HFFc6 (cell line): ENCODE measurements around the gene EGFL7. TPM values are rescaled to one million over a fixed set of nuclear protein-coding genes. Genes with fewer than 3 reads are reported as not detected.

Experiments
- DNase-seq: peaks from one replicate; pipeline ENCODE4 v3.0.0-alpha.2; 2018
- H3K27ac Mint-ChIP-seq: 2 replicates; pipeline ENCODE4 v1.8.0; 2020; ENCODE audit warnings: mild to moderate bottlenecking, mixed read lengths
- H3K27me3 Mint-ChIP-seq: 2 replicates; pipeline ENCODE4 v1.8.0; 2021; ENCODE audit warnings: mild to moderate bottlenecking, moderate library complexity, mixed read lengths; ENCODE audit not compliant: insufficient read depth
- H3K36me3 Mint-ChIP-seq: 2 replicates; pipeline ENCODE4 v1.8.0; 2021; ENCODE audit warnings: low read depth, mixed read lengths
- H3K4me1 Mint-ChIP-seq: 2 replicates; pipeline ENCODE4 v1.8.0; 2020; ENCODE audit warnings: low read depth, mixed read lengths
- H3K4me3 Mint-ChIP-seq: 2 replicates; pipeline ENCODE4 v1.8.0; 2020; ENCODE audit warnings: mild to moderate bottlenecking, moderate library complexity, mixed read lengths
- H3K9me3 Mint-ChIP-seq: 2 replicates; pipeline ENCODE4 v1.8.0; 2020; ENCODE audit warnings: mild to moderate bottlenecking, mixed read lengths
- total RNA-seq, 6 experiments: library from RNA; stranded (reverse); fragmentation: NEBNext Ultra II Directional; extraction: Animal tissue kit (Norgen Biotek cat#: 25700); gene quantifications; 2 replicates in 1 of 6; 3 replicates in 5 of 6; pipeline ENCODE4 v1.2.3, GENCODE V29; 2021
- TF ChIP-seq, protein P1 (sequence below): fragments of 200-600 bp; sonication (generic); IDR thresholded peaks from 2 replicates; pipeline ENCODE4 v1.5.0; 2021; ENCODE audit warnings: antibody characterized with exemption, mild to moderate bottlenecking

The EGFL7 gene
- total RNA-seq, 6 experiments from 2014 or later: 3.5 to 6.3 (median 5.6) TPM

- DNase-seq: no peak
- TF ChIP-seq, protein P1, sequence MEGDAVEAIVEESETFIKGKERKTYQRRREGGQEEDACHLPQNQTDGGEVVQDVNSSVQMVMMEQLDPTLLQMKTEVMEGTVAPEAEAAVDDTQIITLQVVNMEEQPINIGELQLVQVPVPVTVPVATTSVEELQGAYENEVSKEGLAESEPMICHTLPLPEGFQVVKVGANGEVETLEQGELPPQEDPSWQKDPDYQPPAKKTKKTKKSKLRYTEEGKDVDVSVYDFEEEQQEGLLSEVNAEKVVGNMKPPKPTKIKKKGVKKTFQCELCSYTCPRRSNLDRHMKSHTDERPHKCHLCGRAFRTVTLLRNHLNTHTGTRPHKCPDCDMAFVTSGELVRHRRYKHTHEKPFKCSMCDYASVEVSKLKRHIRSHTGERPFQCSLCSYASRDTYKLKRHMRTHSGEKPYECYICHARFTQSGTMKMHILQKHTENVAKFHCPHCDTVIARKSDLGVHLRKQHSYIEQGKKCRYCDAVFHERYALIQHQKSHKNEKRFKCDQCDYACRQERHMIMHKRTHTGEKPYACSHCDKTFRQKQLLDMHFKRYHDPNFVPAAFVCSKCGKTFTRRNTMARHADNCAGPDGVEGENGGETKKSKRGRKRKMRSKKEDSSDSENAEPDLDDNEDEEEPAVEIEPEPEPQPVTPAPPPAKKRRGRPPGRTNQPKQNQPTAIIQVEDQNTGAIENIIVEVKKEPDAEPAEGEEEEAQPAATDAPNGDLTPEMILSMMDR: peak; percentile 87
- H3K27me3 Mint-ChIP-seq: no peaks in the 10 kb centered on the region
- H3K4me3 Mint-ChIP-seq: no peak overlapping the region
- H3K9me3 Mint-ChIP-seq: no peaks in the 10 kb centered on the region
- H3K4me1 Mint-ChIP-seq: no peaks in the 10 kb centered on the region
- H3K27ac Mint-ChIP-seq: no peak overlapping the region
- no peaks in the 10 kb centered on the region for H3K36me3 Mint-ChIP-seq
Measured at GRCh38 chr9:136671646-136672430, 9.1 kb downstream of the EGFL7 start.

- Mint-ChIP-seq H3K27ac (no peak overlapping the region), H3K4me1 (no peaks in the 10 kb centered on the region), H3K4me3 (no peak overlapping the region), H3K27me3 (no peaks in the 10 kb centered on the region), H3K36me3 (no peaks in the 10 kb centered on the region), H3K9me3 (no peaks in the 10 kb centered on the region)
- no peak for DNase-seq
- TF ChIP-seq, protein P1: no peak
Measured at GRCh38 chr9:136672431-136673087, 9.8 kb downstream of the EGFL7 start.

DNA sequence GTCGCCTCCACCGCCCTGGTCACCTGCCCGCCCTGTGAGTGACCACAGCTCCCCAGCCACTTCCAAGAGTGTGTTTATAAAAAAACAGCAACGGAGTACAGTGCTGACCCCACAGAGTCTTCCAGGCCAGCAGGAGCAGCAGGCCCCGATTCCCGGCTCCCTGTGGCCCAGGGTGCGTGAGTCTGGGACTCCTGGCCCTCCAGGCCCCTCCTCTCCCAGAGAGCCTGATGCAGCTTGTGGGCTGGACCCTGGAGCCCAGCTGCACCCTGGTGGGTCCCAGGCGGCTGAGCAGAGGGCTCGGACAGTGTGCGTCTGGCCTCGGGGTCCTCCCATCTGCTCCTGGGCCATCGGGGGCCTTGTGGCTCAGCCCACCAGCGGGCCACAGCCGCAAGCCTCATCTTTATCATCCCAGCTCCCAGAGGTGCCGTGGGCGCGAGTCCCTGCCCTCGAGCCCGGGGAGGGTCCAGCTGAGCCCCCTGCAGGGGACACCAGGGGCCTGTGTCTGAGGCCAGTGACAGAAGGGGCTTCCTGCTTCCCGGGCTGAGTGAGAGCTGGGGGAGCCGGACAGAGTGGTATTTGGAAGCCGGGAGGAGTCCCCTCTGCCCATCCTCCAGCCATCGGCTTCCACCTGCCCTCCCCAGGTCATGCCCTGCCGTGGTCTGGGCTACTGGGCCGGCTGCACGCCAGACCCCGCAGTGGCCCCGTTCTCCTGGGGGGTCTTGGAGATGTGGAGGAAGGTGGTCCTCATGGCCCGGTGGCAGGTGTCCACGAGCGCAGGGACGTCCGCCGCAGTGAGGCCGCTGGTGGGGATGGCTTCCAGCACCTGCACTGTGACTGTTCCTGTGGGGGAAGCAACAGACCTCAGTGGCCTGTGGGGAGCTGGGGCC, 10.6 kb downstream of the EGFL7 start:
- H3K4me1 Mint-ChIP-seq: no peaks in the 10 kb centered on the region
- no peak overlapping the region for H3K27ac Mint-ChIP-seq
- H3K4me3 Mint-ChIP-seq: no peak overlapping the region
- DNase-seq: no peak
- no peaks in the 10 kb centered on the region for H3K36me3 Mint-ChIP-seq
- H3K9me3 Mint-ChIP-seq: no peaks in the 10 kb centered on the region
- no peaks in the 10 kb centered on the region for H3K27me3 Mint-ChIP-seq
- TF ChIP-seq, protein P1: no peak

DNA sequence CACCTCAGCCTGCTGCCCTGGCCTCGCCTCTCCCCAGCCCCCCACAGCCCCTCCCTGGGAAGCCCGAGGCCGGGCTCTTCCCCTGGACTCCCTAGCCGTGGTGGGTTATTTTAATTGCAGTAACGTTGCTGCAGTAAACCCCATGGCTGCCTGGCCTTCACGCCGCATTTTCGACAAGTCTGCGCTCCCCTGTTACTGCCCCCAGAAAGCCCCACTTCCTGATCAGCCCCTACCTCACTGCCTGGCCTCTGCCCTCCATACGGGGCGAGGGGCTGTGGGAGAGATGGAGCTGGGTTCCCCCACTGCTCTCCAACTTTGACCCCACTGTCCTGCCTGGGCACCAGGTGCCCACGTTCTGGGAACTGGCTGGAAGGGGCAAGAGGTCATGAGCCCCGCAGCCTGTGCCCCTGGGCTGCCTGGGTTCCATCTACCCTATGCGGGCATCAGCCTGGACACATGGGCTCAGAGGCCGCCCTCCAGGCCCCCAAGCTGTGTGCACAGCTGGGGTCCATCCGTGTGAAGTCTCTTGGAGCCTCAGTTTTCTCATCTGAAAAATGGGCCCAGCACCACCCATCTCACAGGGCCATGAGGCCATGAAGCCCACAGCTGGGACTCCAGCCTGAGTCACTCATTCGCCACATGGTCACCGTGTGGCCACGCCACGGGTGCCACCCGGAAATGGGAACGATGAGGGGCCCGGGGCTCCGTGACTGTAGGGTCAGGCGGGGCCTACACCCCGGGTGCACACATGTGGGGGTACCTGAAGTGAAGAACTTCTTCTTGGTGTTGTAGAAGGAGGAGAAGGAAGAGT, 11.5 kb downstream of the EGFL7 start:
- TF ChIP-seq, protein P1: no peak
- no peak overlapping the region for H3K27ac Mint-ChIP-seq
- H3K27me3 Mint-ChIP-seq: no peaks in the 10 kb centered on the region; the same call in 1 of the 2 replicates
- no peak for DNase-seq
- H3K9me3 Mint-ChIP-seq: no peaks in the 10 kb centered on the region
- H3K4me3 Mint-ChIP-seq: no peak overlapping the region
- no peaks in the 10 kb centered on the region for H3K4me1 Mint-ChIP-seq
- no peaks in the 10 kb centered on the region for H3K36me3 Mint-ChIP-seq

GRCh38 chr9:136674786-136675349, 12.2 kb downstream of the EGFL7 start:
- no peak for DNase-seq
- TF ChIP-seq, protein P1: no peak
- H3K4me1 Mint-ChIP-seq: no peaks in the 10 kb centered on the region
- H3K9me3 Mint-ChIP-seq: no peaks in the 10 kb centered on the region
- H3K36me3 Mint-ChIP-seq: no peaks in the 10 kb centered on the region
- no peaks in the 10 kb centered on the region; the same call in 1 of the 2 replicates for H3K27me3 Mint-ChIP-seq
- H3K4me3 Mint-ChIP-seq: no peak overlapping the region
- H3K27ac Mint-ChIP-seq: no peak overlapping the region
